Parathyroid adenoma (tissue), 2 donors: ENCODE measurements around the gene RIPK4.

Experiments used
- H2AFZ ChIP-seq: fragments of 300-600 bp; sonication (generic); one replicate; pipeline ENCODE4 v1.7.0; 2017; ENCODE audit warnings: antibody characterized with exemption, mild to moderate bottlenecking
- H3K27ac ChIP-seq: fragments of 300-600 bp; sonication (generic); one replicate; pipeline ENCODE4 v1.7.0; 2017
- H3K27me3 ChIP-seq: fragments of 300-600 bp; sonication (generic); one replicate; pipeline ENCODE4 v1.7.0; 2017; ENCODE audit warnings: low read length; ENCODE audit not compliant: control insufficient read depth, insufficient read depth
- H3K36me3 ChIP-seq: fragments of 300-600 bp; sonication (generic); one replicate; pipeline ENCODE4 v1.7.0; 2017; ENCODE audit warnings: low read length; ENCODE audit not compliant: control insufficient read depth, insufficient read depth
- H3K4me1 ChIP-seq: fragments of 300-600 bp; sonication (generic); one replicate; pipeline ENCODE4 v1.7.0; 2017; ENCODE audit warnings: control low read depth
- H3K4me2 ChIP-seq: fragments of 300-600 bp; sonication (generic); one replicate; pipeline ENCODE4 v1.7.0; 2017; ENCODE audit warnings: low read length
- H3K4me3 ChIP-seq: fragments of 300-600 bp; sonication (generic); one replicate; pipeline ENCODE4 v1.7.0; 2017; ENCODE audit warnings: low read depth, low read length
- H3K79me2 ChIP-seq: fragments of 300-600 bp; sonication (generic); one replicate; pipeline ENCODE4 v1.7.0; 2017; ENCODE audit warnings: control low read depth
- H3K9ac ChIP-seq: fragments of 300-600 bp; sonication (generic); one replicate; pipeline ENCODE4 v1.7.0; 2017; ENCODE audit warnings: mild to moderate bottlenecking
- H3K9me3 ChIP-seq: fragments of 300-600 bp; sonication (generic); one replicate; pipeline ENCODE4 v1.7.0; 2017; ENCODE audit warnings: low read length; ENCODE audit not compliant: control insufficient read depth
- CTCF ChIP-seq: fragments of 300-600 bp; sonication (generic); IDR thresholded peaks from one replicate; pipeline ENCODE4 v1.7.0; 2017; ENCODE audit warnings: antibody characterized with exemption, mild to moderate bottlenecking
- donor health status: primary hyperparathyroidism.

RIPK4 gene

DNA sequence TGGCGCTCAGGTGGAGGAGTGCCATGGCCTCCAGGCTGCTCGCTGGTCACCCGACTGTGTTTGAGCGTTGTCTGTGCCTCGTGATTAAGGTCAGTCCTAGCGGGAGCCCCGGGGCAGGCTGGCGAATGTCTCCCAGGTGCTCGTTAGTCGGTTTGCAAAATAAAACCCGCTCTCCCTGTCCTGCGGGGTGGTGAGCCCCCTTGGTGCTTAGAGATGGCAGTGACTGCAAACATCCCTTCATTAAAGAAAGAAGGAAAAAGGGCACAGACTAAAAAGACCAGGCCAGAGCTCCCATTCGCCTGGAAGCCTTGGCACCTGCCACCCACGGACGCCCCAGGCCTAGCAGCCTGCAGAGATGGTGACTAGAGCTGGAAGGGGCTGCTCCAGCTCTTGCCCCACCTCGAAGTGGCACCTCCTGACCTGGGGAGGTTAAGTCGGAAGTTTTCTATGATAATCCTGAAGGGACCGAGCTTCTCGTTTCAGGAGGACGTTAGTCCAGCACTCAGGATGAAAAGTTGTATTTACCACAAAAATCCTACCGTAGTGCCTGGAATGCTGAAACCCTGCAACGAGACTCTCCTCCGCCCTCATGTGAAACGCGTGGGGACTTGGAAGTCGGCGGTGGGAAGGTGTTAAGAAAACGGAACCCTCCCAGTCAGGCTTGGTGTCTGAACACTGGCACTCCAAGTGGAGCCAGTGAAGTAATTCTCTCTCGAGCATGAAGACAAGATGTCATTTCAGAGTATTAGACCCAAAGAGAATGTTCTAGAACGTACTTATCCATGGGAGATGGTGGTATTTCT is 24.6 kb downstream of the RIPK4 start:
- no peak overlapping the region for H3K9ac ChIP-seq
- H3K27ac ChIP-seq, result no peak overlapping the region
- H3K4me1 ChIP-seq, result no peaks in the 10 kb centered on the region
- H3K27me3 ChIP-seq, result no peaks in the 10 kb centered on the region
- no peaks in the 10 kb centered on the region for H3K9me3 ChIP-seq
- H2AFZ ChIP-seq, result no peak overlapping the region
- H3K79me2 ChIP-seq, result no peaks in the 10 kb centered on the region
- H3K4me3 ChIP-seq, result no peak overlapping the region
- no peak for TF ChIP-seq CTCF
- no peak overlapping the region for H3K4me2 ChIP-seq
- no peaks in the 10 kb centered on the region for H3K36me3 ChIP-seq

DNA sequence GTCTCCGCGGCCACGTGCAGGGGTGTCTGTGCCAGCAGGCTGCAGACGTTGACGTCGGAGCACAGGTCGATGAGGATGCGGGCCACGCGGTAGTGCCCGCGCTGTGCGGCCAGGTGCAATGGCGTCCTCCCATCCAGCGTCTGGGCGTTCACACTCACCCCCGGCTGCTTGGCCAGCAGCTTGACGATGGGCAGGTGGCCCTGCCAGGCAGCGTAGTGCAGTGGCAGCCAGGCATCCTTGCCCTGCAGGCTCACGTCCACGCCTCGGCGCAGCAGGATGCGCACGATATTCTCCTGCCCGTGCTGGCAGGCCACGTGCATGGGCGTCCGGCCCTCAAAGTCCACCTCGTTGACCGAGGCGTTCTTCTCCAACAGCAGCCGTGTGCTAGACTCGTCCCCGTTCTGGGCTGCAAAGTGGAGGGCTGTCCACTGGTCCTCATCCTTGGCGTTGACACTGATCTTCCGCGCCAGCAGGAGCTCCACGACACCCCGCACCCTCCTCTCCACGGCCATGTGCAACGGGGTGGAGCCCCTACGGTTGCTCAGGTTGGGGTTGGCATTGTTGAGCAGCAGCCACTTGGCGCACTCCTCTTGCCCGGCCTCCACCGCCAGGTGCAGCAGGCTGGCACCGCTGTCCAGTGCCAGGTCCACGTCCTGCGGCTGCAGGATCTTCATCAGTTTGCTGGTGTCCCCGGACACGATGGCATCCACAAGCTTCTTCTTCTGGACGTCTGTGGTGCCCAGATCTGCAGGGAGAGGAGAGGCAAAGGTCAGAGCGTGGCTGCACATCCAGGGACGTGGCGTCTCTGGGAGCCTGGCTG is 25.4 kb downstream of the RIPK4 start:
- Histone ChIP-seq H2AFZ (no peak overlapping the region), H3K4me2 (no peak overlapping the region), H3K9ac (no peak overlapping the region), H3K27me3 (no peaks in the 10 kb centered on the region), H3K4me1 (no peaks in the 10 kb centered on the region), H3K36me3 (no peaks in the 10 kb centered on the region), H3K9me3 (no peaks in the 10 kb centered on the region), H3K79me2 (no peaks in the 10 kb centered on the region), H3K27ac (no peak overlapping the region), H3K4me3 (no peak overlapping the region)
- TF ChIP-seq CTCF, result no peak

DNA sequence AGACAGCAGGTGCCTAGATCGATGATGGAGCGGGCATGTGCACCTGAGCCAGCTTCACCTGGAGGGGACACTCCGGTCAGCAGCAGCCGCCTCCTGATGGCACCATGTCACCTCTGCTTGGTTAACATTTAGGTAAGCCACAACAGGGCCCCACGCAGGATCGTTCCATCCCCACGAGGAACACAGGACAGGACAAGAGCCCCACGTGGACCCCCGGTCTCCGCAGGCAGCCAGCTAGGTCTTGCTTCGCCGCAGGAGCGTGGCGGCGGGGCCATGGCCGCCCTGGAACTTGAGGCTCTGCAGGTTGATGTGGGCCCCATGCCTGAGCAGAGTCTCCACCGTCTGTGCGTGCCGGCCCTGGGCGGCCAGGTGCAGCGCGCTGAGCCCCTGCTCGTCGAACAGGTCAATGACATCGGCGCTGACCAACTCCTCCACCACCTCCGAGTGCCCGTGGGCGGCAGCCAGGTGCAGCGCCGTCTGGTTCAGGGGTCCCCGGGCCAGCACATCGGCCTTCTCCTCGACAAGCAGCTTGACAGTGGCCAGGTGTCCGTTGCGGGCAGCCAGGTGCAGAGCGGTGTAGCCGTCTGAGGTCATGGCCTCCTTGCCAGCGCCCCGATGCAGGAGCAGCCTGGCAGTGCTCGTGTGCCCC is 26.1 kb downstream of the RIPK4 start:
- Histone ChIP-seq H3K4me2 (no peak overlapping the region), H3K4me1 (no peaks in the 10 kb centered on the region), H3K27ac (no peak overlapping the region), H3K36me3 (no peaks in the 10 kb centered on the region), H3K79me2 (no peaks in the 10 kb centered on the region), H2AFZ (no peak overlapping the region), H3K9ac (no peak overlapping the region), H3K27me3 (no peaks in the 10 kb centered on the region), H3K9me3 (no peaks in the 10 kb centered on the region), H3K4me3 (no peak overlapping the region)
- TF ChIP-seq CTCF, result no peak

- no peak overlapping the region for H3K27ac ChIP-seq
- no peaks in the 10 kb centered on the region for H3K9me3 ChIP-seq
- H3K4me1 ChIP-seq, result no peaks in the 10 kb centered on the region
- TF ChIP-seq CTCF, result no peak
- no peaks in the 10 kb centered on the region for H3K79me2 ChIP-seq
- H3K9ac ChIP-seq, result no peak overlapping the region
- no peak overlapping the region for H3K4me2 ChIP-seq
- no peak overlapping the region for H3K4me3 ChIP-seq
- no peaks in the 10 kb centered on the region for H3K36me3 ChIP-seq
- H2AFZ ChIP-seq, result no peak overlapping the region
- no peaks in the 10 kb centered on the region for H3K27me3 ChIP-seq
Measured at GRCh38 chr21:41739936-41740335, 26.9 kb downstream of the RIPK4 start.
